Ectodermal cell (in vitro differentiated cells): ENCODE results near the gene NELFA. TPM values are rescaled to one million over a fixed set of nuclear protein-coding genes. Genes with fewer than 3 reads are reported as not detected.
A peak's percentile ranks its signal among the peaks of the same experiment; 100 is the strongest.

Experiments used
- H3K27ac ChIP-seq: 2 replicates; pipeline ENCODE4 v1.7.0; 2013; ENCODE audit warnings: mild to moderate bottlenecking, low read depth, low read length; ENCODE audit not compliant: insufficient read depth, poor library complexity, severe bottlenecking
- H3K27me3 ChIP-seq: 2 replicates; pipeline ENCODE4 v1.7.0; 2013; ENCODE audit warnings: mild to moderate bottlenecking, low read length; ENCODE audit not compliant: insufficient read depth, control insufficient read depth, poor library complexity, severe bottlenecking
- H3K36me3 ChIP-seq: one replicate; pipeline ENCODE4 v1.7.0; 2013; ENCODE audit warnings: low read length; ENCODE audit not compliant: control insufficient read depth, insufficient read depth
- H3K4me1 ChIP-seq: one replicate; pipeline ENCODE4 v1.7.0; 2013; ENCODE audit warnings: low read length; ENCODE audit not compliant: control insufficient read depth, insufficient read depth
- H3K4me3 ChIP-seq: 2 replicates; pipeline ENCODE4 v1.7.0; 2013; ENCODE audit warnings: low read depth, low read length, control low read depth; ENCODE audit not compliant: insufficient read depth
- H3K9me3 ChIP-seq: 2 replicates; pipeline ENCODE4 v1.7.0; 2013; ENCODE audit warnings: mild to moderate bottlenecking, low read length, moderate library complexity; ENCODE audit not compliant: control insufficient read depth
- WGBS, 2 experiments: methylation state at CpG; one replicate each; pipeline ENCODE4 v1.1.7; 2013; ENCODE audit warnings: missing lambda C conversion rate in 2 of 2; 5-methylcytosine and 5-hydroxymethylcytosine counted together
- polyA plus RNA-seq, 4 experiments: library from polyadenylated mRNA; stranded (reverse); fragments of 50-300 nt; gene quantifications; one replicate each; pipeline ENCODE4 v1.2.3, GENCODE V29; 2013

The NELFA gene
- polyA plus RNA-seq (2013, experiment 1 of 4): 54.3 TPM
- polyA plus RNA-seq (2013, experiment 2 of 4): 51.6 TPM
- 46.0 TPM for polyA plus RNA-seq (2013, experiment 3 of 4)
- polyA plus RNA-seq (2013, experiment 4 of 4): 47.1 TPM

DNA sequence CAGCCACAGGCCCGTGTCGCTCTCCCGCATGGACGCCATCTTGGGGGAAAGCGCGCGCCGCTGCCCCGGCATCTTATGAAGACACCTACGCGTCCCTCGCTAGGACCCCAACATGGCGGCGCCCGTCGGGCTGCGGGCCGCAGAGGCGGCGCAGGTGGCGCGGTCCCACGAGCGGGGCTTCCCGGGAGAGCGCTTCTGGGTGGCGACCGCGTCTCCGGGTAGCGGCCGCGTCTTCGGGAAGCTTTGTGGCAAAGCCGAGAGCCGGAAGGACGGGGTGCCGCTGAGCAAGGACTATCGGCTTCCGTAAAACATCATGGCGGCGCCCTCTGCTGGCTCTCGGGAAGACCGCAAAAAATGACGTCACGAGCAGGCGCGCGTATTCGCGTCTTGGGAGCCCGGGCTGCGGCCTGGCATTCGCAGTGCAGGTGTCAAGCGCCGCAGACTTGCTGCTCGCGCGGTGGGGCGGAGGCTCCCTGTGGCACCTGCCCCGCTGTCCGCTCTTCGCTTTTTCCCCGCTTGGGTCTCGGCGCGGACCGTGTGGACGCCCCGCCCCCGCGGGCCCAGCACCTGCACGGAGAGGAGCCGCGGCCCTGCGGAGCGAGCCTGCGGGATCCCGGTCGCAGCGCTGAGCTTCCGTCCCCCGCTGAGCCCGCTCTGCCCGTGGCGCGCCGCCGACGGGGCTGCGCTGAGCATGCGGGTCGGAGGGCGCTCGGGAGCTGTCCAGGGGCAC is at the start of gene NELFA:
TSS of gene NELFA (minus strand) at position 54 of the 730 bp plus-strand sequence. CDS start at position 39, 15 bp downstream.
- H3K27me3 ChIP-seq: peaks cover 28% of the 10 kb centered on the region
- peaks cover 12% of the 10 kb centered on the region for H3K4me1 ChIP-seq
- no peaks in the 10 kb centered on the region for H3K9me3 ChIP-seq
- WGBS, 2 experiments: 0% methylated on average over 95 of the region's 95 CpGs
- peak within 1 kb of the TSS; percentile 99 for H3K27ac ChIP-seq
- peak within 1 kb of the TSS; percentile 70 for H3K4me3 ChIP-seq
- H3K36me3 ChIP-seq: peaks cover 3% of the 10 kb centered on the region

DNA sequence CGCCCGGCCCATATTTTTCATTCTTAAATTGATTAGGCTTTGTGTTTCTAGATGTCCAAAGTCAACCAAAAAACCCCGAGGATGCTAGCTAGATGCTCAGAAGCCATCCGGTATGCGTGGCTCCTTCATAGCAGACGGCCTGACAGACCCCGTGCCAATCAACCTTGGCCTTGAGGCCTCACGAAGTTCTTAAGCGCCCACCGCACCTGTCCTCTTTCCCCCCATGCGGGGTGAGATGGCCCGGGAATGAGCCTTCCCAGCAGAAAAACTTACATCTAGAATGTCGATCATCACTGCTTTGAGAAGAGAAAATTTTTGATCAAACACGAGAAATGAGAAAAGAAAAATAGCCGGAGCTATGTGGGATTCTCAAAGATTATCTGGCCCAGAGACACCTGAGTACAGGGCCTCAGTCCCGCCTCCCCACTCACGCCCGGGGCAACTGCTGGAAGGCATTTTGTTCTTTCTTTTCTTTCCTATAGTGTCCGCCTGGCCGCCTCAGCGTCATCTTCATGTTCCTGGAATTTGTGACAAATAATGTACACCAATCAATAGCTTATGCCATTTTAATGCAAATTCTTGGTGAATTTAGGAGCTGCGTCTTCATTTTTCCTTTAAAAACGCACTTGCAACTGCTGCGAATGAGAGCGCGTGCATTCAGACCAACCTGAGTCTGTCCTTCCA is 48.8 kb upstream of the NELFA start:
- no peak overlapping the region for H3K4me3 ChIP-seq
- peaks cover 63% of the 10 kb centered on the region for H3K27me3 ChIP-seq
- H3K36me3 ChIP-seq: no peaks in the 10 kb centered on the region
- H3K4me1 ChIP-seq: no peaks in the 10 kb centered on the region
- no peaks in the 10 kb centered on the region for H3K9me3 ChIP-seq
- H3K27ac ChIP-seq: no peak overlapping the region
- 71% methylated on average over 26 of the region's 26 CpGs for WGBS, 2 experiments

DNA sequence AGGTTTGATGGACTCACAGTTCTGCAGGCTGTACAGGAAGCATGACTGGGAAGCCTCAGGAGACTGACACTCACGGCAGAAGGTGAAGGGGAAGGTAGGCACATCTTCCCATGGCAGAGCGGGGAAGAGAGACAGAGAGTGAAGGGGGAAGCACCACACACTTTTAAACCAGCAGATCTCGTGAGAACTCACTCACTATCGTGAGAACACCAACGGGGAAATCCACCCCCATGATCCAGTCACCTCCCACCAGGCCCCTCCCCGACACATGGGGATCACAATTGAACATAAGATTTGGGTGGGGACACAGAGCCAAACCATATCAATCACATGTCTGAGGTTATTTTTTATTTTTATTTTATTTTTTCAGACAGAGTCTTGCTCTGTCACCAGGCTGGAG is 45.4 kb upstream of the NELFA start:
- Histone ChIP-seq H3K36me3 (no peaks in the 10 kb centered on the region), H3K27ac (no peak overlapping the region), H3K27me3 (peaks cover 38% of the 10 kb centered on the region), H3K4me3 (no peak overlapping the region), H3K9me3 (no peaks in the 10 kb centered on the region), H3K4me1 (no peaks in the 10 kb centered on the region)
- 82 to 92% methylated on average over 6 of the region's 6 CpGs for WGBS, 2 experiments

DNA sequence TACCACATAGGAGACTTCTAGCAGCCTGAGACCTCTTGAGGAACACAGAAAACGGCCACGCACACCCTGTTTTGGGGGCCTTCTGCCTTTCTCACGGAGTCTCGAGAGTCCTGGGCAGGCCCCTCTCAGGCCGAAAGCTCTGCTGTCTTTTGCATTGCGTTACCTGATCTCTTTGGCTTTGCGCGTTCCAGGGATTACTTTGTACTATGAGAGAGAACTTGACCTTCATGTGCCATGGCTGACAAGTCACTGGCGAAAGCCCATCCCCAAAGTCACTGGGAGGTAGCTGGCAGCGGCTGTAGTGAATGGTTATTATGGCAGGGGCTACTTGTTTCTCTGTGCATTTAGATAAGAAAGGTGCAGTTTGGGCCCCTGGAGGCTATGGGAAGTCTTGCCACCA is 42.3 kb upstream of the NELFA start:
- no peaks in the 10 kb centered on the region for H3K4me1 ChIP-seq
- H3K9me3 ChIP-seq: no peaks in the 10 kb centered on the region
- H3K36me3 ChIP-seq: no peaks in the 10 kb centered on the region
- H3K27ac ChIP-seq: no peak overlapping the region
- H3K4me3 ChIP-seq: no peak overlapping the region
- 83 to 86% methylated on average over 10 of the region's 10 CpGs for WGBS, 2 experiments
- H3K27me3 ChIP-seq: peaks cover 11% of the 10 kb centered on the region

DNA sequence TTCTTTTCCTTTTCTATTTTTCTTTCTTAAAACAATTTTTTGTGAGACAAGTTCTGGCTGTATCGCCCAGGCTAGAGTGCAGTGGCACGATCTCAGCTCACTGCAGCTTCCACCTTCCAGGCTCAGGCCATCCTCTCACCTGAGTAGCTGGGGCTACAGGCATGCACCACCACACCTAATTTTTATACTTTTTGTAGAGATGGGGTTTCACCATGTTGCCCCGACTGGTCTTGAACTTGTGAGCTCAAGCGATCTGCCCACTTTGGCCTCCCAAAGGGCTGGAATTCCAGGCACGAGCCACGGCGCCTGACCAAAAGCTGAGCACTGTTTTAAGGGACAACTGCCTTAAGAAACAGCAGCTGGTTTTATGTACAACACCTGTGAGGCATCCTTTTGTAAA is 41.0 kb upstream of the NELFA start:
- no peaks in the 10 kb centered on the region for H3K4me1 ChIP-seq
- no peaks in the 10 kb centered on the region for H3K9me3 ChIP-seq
- H3K4me3 ChIP-seq: no peak overlapping the region
- H3K27ac ChIP-seq: no peak overlapping the region
- WGBS, 2 experiments: 91 to 92% methylated on average over 7 of the region's 7 CpGs
- peaks cover 3% of the 10 kb centered on the region for H3K27me3 ChIP-seq
- H3K36me3 ChIP-seq: no peaks in the 10 kb centered on the region

DNA sequence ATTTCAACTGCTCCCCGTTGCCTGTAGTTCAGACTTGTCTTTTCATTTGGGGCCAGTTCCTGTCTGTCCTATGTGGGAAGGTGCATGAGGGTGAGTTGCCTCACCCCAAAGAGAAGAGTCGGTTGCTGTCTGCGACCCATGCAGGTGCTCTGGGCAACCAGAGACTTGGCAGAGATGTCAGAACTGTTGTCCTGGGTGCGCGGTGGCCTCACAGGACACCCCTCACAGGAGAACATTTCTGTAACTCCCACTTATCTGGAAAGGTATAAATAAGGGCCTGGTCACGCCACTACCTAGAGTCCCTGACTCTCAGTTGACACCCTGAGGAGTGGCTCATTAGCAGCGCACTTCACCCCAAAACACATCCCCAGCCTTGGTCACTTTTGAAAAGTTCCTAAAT is 40.6 kb upstream of the NELFA start:
- Histone ChIP-seq H3K9me3 (no peaks in the 10 kb centered on the region), H3K27me3 (peaks cover 3% of the 10 kb centered on the region), H3K36me3 (peaks cover 3% of the 10 kb centered on the region), H3K4me3 (no peak overlapping the region), H3K27ac (no peak overlapping the region), H3K4me1 (no peaks in the 10 kb centered on the region)
- 93 to 94% methylated on average over 7 of the region's 7 CpGs for WGBS, 2 experiments

DNA sequence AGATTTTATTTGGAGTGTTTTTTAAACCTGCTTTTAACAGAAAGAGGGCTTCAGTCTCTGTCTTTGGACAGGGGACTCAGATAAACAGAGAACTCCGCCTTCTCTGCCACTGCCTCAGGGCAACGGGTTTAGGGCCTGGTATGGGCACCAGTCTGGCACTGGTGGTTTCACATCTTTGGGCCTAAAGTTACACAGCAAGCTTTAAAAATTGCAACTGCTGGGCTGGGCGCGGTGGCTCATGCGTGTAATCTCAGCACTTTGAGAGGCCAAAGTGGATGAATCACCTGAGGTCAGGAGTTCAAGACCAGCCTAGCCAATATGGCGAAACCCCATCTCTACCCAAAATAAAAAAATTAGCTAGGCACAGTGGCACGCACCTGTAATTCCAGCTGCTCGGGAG is 40.1 kb upstream of the NELFA start:
- H3K4me3 ChIP-seq: no peak overlapping the region
- no peaks in the 10 kb centered on the region for H3K9me3 ChIP-seq
- 90 to 92% methylated on average over 8 of the region's 8 CpGs for WGBS, 2 experiments
- no peaks in the 10 kb centered on the region for H3K4me1 ChIP-seq
- H3K27ac ChIP-seq: no peak overlapping the region
- peaks cover 3% of the 10 kb centered on the region for H3K27me3 ChIP-seq
- peaks cover 6% of the 10 kb centered on the region for H3K36me3 ChIP-seq

DNA sequence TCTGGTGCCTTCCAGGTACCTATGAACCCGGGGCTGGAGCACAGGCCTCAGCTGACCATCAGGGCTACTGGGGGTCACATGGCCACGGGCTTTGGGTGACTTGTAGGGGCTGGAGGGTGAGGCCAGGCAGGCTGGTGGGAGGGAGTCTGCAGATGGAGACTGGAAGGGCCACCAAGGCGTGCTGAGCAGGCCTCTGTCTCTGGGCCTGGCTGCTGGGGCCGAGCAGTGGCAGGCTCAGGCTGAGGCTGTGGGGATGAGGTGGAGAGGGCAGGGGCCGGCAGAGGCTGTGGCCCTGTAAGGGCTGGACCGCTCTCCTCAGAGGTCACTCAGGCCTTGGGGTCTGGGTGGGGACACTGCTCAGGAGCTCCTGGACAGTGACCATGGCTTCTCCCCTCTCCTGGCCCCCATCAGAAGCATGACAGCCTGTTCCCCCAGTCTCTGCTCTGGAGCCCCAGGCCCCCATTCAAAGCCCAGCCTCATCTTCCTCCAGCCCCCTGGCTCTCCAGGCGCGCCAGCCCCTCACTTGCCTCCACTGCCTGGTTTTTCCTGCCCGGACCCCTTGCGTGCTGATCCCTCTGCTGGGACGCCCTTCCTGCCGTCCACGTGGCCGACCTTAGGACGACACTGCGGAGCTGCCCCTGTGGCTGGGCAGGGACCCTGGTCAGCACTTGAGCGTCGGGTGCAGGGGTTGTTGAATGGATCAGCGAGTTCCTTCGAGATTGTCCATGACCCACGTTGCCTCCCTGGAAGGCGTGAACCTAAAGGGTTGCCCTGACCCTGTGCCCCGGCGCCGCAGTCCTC is 39.2 kb upstream of the NELFA start:
- 92 to 93% methylated on average over 25 of the region's 25 CpGs for WGBS, 2 experiments

DNA sequence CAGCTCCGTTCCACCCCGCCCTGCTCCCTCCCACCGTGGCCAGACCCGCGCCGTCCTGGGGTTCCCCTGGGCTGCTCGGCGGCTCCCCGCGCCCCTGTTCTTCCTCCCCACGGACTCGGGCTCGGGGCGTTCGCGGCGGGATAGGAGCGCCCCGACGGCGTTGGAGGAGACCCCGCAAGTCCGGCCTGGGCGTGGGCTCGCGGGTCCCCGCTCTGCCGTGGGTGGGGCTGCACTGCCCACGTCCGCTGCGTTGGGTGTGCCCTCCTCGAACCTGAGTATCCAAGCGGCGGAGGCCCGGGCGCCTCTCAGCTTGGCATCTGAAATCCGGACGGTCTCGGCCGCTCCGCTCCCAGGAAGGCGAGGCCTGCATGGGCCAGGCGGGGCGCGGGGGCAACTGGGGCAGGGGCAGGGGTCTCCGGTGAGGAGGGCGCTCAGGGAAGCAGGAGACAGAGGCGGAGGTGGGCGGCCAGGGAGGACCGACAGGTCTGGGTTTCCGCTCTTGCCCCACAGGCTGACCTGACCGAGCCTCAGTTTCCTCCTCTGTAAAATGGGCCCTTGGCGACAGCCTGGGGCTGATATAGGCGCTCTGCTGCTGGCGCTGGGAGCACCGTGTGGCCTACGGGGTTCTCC is 38.4 kb upstream of the NELFA start:
- H3K27me3 ChIP-seq: peaks cover 14% of the 10 kb centered on the region
- no peaks in the 10 kb centered on the region for H3K4me1 ChIP-seq
- H3K36me3 ChIP-seq: peaks cover 6% of the 10 kb centered on the region
- no peaks in the 10 kb centered on the region for H3K9me3 ChIP-seq
- WGBS, 2 experiments: 90 to 92% methylated on average over 57 of the region's 57 CpGs
- no peak overlapping the region for H3K4me3 ChIP-seq
- no peak overlapping the region for H3K27ac ChIP-seq

More for the DNA sequence above, 39.2 kb upstream of the NELFA start:
- peaks cover 6% of the 10 kb centered on the region for H3K36me3 ChIP-seq
- H3K4me1 ChIP-seq: no peaks in the 10 kb centered on the region
- no peak overlapping the region for H3K4me3 ChIP-seq
- H3K27me3 ChIP-seq: peaks cover 6% of the 10 kb centered on the region
- no peak overlapping the region for H3K27ac ChIP-seq
- no peaks in the 10 kb centered on the region for H3K9me3 ChIP-seq
